ENCODE measurements around the gene SPIRE2.
"Not testable (repeated sequence)": the region's sequence is repeated elsewhere in the genome, so short reads cannot be mapped to it uniquely, and the experiment has no call there.

Gene SPIRE2

DNA sequence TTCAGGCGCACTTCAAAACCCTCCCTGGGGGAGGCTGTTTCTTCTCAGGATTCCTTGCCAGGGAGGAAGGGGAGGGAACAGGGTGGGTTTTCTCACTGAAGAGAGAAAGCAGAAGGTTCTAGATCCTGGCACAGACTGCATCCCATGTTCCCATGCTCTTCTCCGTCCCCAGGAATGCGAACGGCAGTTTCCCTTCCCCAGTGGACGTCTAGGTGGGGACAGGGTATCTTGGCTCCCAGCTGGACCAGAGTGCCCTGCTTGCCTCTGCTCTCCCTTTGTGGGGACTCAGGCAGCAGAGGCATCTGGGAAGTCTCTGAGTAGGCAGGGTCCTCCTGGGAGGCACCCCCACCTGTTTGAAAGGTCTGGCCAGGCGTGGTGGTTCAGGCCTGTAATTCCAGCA lies 42.2 kb downstream of the SPIRE2 start:
- no peaks in the 10 kb centered on the region for H3K27me3 ChIP-seq (ENCODE audit: insufficient read depth, low read depth, severe bottlenecking)
- no peak for DNase-seq
- H3K4me3 ChIP-seq (ENCODE audit: low read depth, low read length), result no peak overlapping the region

DNA sequence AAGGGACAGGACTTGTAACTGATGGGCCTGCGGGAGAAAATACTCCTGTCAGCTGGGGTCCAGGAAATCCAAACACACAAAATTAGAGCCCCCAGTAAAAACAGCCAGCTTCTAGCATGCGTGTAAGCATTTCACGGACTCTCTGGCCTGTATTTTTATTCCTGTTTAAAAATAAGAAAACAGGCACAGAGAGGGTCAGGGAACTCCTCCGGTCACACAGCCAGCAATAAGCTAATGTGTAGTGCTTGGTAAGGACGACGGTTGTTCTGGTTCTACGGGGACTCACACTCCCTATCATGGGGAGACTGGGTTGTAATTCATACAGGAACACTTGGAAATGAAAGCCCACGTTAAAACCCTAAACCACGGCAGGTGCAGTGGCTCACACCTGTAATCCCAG lies 43.6 kb downstream of the SPIRE2 start:
- H3K4me3 ChIP-seq (ENCODE audit: low read depth, low read length), result no peak overlapping the region

More for the DNA sequence above, 42.2 kb downstream of the SPIRE2 start:
- TF ChIP-seq, protein P1, sequence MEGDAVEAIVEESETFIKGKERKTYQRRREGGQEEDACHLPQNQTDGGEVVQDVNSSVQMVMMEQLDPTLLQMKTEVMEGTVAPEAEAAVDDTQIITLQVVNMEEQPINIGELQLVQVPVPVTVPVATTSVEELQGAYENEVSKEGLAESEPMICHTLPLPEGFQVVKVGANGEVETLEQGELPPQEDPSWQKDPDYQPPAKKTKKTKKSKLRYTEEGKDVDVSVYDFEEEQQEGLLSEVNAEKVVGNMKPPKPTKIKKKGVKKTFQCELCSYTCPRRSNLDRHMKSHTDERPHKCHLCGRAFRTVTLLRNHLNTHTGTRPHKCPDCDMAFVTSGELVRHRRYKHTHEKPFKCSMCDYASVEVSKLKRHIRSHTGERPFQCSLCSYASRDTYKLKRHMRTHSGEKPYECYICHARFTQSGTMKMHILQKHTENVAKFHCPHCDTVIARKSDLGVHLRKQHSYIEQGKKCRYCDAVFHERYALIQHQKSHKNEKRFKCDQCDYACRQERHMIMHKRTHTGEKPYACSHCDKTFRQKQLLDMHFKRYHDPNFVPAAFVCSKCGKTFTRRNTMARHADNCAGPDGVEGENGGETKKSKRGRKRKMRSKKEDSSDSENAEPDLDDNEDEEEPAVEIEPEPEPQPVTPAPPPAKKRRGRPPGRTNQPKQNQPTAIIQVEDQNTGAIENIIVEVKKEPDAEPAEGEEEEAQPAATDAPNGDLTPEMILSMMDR (IDR thresholded peaks at IDR 0.05; ENCODE audit: low read depth, low read length), result no peak
- H3K36me3 ChIP-seq, result peaks cover 11% of the 10 kb centered on the region
- H3K27ac ChIP-seq, result no peak overlapping the region
- no peaks in the 10 kb centered on the region for H3K9me3 ChIP-seq (ENCODE audit: severe bottlenecking)

DNA sequence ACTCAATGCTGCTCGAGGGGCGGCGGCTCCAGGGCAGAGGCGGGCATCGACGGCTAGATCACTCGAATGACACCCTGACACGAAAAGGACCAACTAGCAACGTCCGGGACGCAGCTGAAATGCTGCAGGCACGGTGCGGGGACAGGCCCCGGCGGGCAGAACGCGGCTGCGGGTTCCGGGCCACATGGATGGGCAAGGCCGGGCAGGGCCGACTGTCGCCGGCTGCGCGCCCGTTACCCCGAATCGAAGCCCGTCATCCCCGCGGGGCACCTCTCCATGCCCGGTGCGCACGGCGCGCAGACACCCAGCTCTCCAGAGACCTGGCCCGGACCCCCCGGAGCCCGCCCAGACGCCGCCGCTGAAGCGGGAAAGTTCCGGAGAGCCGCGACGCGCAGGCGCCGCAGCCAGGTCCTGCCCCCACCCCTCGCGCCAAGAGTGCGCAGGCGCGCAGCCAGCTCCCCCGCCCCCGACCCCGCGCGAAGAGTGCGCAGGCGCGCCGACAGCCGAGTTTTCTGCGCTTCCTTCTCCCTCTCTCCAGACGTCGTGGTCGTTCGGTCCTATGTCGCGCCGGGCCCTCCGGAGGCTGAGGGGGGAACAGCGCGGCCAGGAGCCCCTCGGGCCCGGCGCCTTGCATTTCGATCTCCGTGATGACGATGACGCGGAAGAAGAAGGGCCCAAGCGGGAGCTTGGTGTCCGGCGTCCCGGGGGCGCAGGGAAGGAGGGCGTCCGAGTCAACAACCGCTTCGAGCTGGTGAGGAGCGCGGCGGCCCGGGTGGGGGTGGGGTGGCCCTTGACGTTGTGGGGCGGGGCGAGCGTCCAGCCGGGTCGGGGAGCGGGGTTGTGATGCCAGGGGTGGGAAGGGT lies 45.1 kb downstream of the SPIRE2 start, which contains the start of gene TCF25:
Gene TCF25 (plus strand): TSS at position 484 of the 863 bp plus-strand sequence. CDS start 76 bp downstream, at position 560.
- H3K27me3 ChIP-seq (ENCODE audit: insufficient read depth, low read depth, severe bottlenecking), result no peaks in the 10 kb centered on the region
- TF ChIP-seq, protein P1 (IDR thresholded peaks at IDR 0.05; ENCODE audit: low read depth, low read length), result no peak
- peak within 1 kb of the TSS; percentile 57 for H3K4me3 ChIP-seq (ENCODE audit: low read depth, low read length)
- no peaks in the 10 kb centered on the region for H3K9me3 ChIP-seq (ENCODE audit: severe bottlenecking)
- peaks cover 6% of the 10 kb centered on the region; the same call in 1 of the 2 replicates for H3K36me3 ChIP-seq
- peak; percentile 74 for DNase-seq
- H3K27ac ChIP-seq, result peak within 1 kb of the TSS; percentile 92

More for the DNA sequence above, 43.6 kb downstream of the SPIRE2 start:
- Histone ChIP-seq H3K27ac (no peak overlapping the region; the same call in 1 of the 2 replicates), H3K27me3 (ENCODE audit: insufficient read depth, low read depth, severe bottlenecking) (no peaks in the 10 kb centered on the region), H3K9me3 (ENCODE audit: severe bottlenecking) (no peaks in the 10 kb centered on the region), H3K36me3 (peaks cover 10% of the 10 kb centered on the region; the same call in 1 of the 2 replicates)
- TF ChIP-seq, protein P1 (IDR thresholded peaks at IDR 0.05; ENCODE audit: low read depth, low read length), result no peak
- no peak for DNase-seq

DNA sequence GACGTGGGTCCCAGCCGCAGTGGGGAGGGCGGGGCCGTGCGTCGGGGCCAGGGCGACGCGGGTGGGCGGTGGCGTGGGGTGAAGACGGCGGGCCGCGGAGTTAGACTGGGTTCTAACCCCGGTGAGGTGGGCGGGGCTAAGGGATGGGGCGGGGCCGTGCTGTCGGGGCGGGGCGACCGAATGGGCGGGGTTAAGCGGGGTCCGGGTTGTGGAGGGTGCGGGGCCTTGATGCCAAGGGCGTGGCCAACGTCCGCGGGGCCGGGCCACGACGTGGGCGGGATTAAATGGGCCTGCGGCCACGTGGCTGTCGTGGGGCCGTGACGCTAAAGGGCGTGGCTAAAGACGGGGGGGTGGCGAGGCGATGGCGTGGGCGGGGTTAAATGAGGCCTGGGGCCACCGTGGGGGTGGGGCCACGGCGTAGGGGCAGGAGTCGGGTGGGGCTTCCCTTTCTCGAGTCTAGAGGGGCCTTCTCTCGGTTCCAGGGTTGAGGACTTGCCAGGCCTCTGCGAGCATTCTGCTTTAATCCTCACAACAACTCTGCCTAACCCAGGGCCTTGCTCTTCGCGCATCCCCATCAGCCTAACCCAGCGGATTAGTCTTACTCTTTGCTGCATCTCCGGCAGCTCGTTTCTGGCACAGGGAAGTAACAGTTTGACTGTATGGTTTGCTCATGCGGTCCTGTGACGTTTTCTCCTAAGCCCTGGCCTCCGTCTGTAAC lies 45.9 kb downstream of the SPIRE2 start:
- TF ChIP-seq, protein P1 (IDR thresholded peaks at IDR 0.05; ENCODE audit: low read depth, low read length), result no peak
- H3K9me3 ChIP-seq (ENCODE audit: severe bottlenecking), result no peaks in the 10 kb centered on the region
- peak; percentile 86 for DNase-seq
- peaks cover 6% of the 10 kb centered on the region; the same call in 1 of the 2 replicates for H3K36me3 ChIP-seq
- peak overlapping the region; percentile 92; the same call in 1 of the 2 replicates for H3K27ac ChIP-seq
- H3K4me3 ChIP-seq (ENCODE audit: low read depth, low read length), result peak overlapping the region; percentile 57
- H3K27me3 ChIP-seq (ENCODE audit: insufficient read depth, low read depth, severe bottlenecking), result no peaks in the 10 kb centered on the region

DNA sequence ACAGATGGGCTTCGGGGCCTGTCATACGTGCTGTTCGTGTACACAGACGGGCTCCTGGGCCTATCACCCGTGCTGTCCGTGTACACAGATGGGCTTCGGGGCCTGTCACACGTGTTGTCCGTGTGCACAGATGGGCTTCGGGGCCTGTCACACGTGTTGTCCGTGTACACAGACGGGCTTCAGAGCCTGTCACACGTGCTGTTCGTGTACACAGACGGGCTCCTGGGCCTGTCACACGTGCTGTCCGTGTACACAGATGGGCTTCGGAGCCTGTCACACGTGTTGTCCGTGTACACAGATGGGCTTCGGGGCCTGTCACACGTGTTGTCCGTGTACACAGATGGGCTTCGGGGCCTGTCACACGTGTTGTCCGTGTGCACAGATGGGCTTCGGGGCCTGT lies 50.8 kb downstream of the SPIRE2 start:
- not testable (repeated sequence) for H3K27ac ChIP-seq; H3K4me3 ChIP-seq (ENCODE audit: low read depth, low read length); H3K9me3 ChIP-seq (ENCODE audit: severe bottlenecking); DNase-seq; H3K27me3 ChIP-seq (ENCODE audit: insufficient read depth, low read depth, severe bottlenecking); H3K36me3 ChIP-seq
